SK-N-SH treated with all-trans-retinoic acid at 6 μM for 48 hours (cell line): ENCODE results near the gene OLFM1.
A peak's percentile ranks its signal among the peaks of the same experiment; 100 is the strongest.

Experiments used
- ATAC-seq: fragments of 200-7000 bp; cut with Tn5 transposase; 3 replicates; pipeline ENCODE4 v1.9.1; 2020; ENCODE audit warnings: mild to moderate bottlenecking, moderate library complexity
- BACH2 ChIP-seq: fragments of 250-450 bp; sonication (Bioruptor Pico); IDR thresholded peaks from 2 replicates; pipeline ENCODE4 v1.9.0; 2021; ENCODE audit warnings: mild to moderate bottlenecking, borderline replicate concordance
- ESRRG ChIP-seq: fragments of 250-450 bp; sonication (Bioruptor Pico); IDR thresholded peaks from 2 replicates; pipeline ENCODE4 v1.6.1; 2021; ENCODE audit warnings: mild to moderate bottlenecking
- ISL1 ChIP-seq: fragments of 250-450 bp; sonication (Bioruptor Pico); IDR thresholded peaks from 2 replicates; pipeline ENCODE4 v2.1.2; 2022; ENCODE audit warnings: mild to moderate bottlenecking, moderate library complexity
- PATZ1 ChIP-seq: fragments of 250-450 bp; sonication (Bioruptor Pico); IDR thresholded peaks from 2 replicates; pipeline ENCODE4 v1.8.0; 2020; ENCODE audit warnings: mild to moderate bottlenecking, moderate library complexity, borderline replicate concordance
- POU6F1 ChIP-seq: fragments of 250-450 bp; sonication (Bioruptor Pico); IDR thresholded peaks from 2 replicates; pipeline ENCODE4 v1.8.0; 2021; ENCODE audit warnings: low read depth, mild to moderate bottlenecking, moderate library complexity, borderline replicate concordance
- PPARA ChIP-seq: fragments of 250-450 bp; sonication (Bioruptor Pico); IDR thresholded peaks from 2 replicates; pipeline ENCODE4 v1.5.0; 2020; ENCODE audit warnings: mild to moderate bottlenecking, borderline replicate concordance
- SNAI2 ChIP-seq: fragments of 250-450 bp; sonication (Bioruptor Pico); IDR thresholded peaks from 2 replicates; pipeline ENCODE4 v1.5.0; 2020; ENCODE audit warnings: mild to moderate bottlenecking, moderate library complexity
- TCF4 ChIP-seq: fragments of 250-450 bp; sonication (Bioruptor Pico); IDR thresholded peaks from 2 replicates; pipeline ENCODE4 v1.8.0; 2021; ENCODE audit warnings: mild to moderate bottlenecking, moderate library complexity, borderline replicate concordance
- TOX ChIP-seq: fragments of 250-450 bp; sonication (Bioruptor Pico); IDR thresholded peaks from 2 replicates; pipeline ENCODE4 v1.8.0; 2021; ENCODE audit warnings: mild to moderate bottlenecking, moderate library complexity, borderline replicate concordance
- ZFP3 ChIP-seq: fragments of 250-450 bp; sonication (Bioruptor Pico); IDR thresholded peaks from 2 replicates; pipeline ENCODE4 v1.5.0; 2020; ENCODE audit warnings: mild to moderate bottlenecking, moderate library complexity
- ZNF565 ChIP-seq: fragments of 450-650 bp; formaldehyde crosslinking; conservative IDR thresholded peaks from 2 replicates; pipeline ENCODE4 v1.5.0; 2020; ENCODE audit warnings: low read depth, mild to moderate bottlenecking, moderate library complexity
- ZNF70 ChIP-seq: fragments of 450-650 bp; formaldehyde crosslinking; IDR thresholded peaks from 2 replicates; pipeline ENCODE4 v1.5.0; 2020; ENCODE audit warnings: mild to moderate bottlenecking, moderate library complexity
- TF ChIP-seq, protein P1 (sequence below): fragments of 250-450 bp; sonication (Bioruptor Pico); IDR thresholded peaks from 2 replicates; pipeline ENCODE4 v1.5.0; 2020; ENCODE audit warnings: mild to moderate bottlenecking, moderate library complexity
- TF ChIP-seq, protein P2 (sequence below): fragments of 250-450 bp; sonication (Bioruptor Pico); IDR thresholded peaks from 2 replicates; pipeline ENCODE4 v1.5.1; 2021; ENCODE audit warnings: mild to moderate bottlenecking, moderate library complexity

OLFM1 gene

DNA sequence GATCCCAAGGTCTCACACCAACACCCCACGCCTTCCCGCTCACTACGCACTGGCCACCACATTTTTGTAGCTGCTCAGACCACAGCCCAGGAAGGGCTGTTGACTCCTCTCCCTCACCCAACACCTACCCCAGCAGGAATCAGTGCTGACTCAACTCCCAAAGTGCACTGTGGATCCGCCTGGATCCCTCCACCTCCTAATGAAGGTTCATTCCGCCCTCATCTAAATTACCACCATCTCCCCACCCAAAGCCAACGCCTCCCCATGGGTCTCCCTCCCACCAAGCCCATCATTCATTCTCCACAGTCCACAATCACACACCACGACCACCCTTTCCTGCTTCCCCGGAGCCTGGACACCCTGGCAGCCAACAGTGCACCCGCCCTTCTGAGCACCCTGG, 57.8 kb downstream of the OLFM1 start (continued):
- TF ChIP-seq, protein P1, sequence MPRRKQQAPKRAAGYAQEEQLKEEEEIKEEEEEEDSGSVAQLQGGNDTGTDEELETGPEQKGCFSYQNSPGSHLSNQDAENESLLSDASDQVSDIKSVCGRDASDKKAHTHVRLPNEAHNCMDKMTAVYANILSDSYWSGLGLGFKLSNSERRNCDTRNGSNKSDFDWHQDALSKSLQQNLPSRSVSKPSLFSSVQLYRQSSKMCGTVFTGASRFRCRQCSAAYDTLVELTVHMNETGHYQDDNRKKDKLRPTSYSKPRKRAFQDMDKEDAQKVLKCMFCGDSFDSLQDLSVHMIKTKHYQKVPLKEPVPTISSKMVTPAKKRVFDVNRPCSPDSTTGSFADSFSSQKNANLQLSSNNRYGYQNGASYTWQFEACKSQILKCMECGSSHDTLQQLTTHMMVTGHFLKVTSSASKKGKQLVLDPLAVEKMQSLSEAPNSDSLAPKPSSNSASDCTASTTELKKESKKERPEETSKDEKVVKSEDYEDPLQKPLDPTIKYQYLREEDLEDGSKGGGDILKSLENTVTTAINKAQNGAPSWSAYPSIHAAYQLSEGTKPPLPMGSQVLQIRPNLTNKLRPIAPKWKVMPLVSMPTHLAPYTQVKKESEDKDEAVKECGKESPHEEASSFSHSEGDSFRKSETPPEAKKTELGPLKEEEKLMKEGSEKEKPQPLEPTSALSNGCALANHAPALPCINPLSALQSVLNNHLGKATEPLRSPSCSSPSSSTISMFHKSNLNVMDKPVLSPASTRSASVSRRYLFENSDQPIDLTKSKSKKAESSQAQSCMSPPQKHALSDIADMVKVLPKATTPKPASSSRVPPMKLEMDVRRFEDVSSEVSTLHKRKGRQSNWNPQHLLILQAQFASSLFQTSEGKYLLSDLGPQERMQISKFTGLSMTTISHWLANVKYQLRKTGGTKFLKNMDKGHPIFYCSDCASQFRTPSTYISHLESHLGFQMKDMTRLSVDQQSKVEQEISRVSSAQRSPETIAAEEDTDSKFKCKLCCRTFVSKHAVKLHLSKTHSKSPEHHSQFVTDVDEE (CRISPR knock-in tag) = no peak
- TF ChIP-seq ISL1 (CRISPR knock-in tag) (no peak), PPARA (no peak), BACH2 (CRISPR knock-in tag) (no peak), ZNF565 (CRISPR knock-in tag) (no peak), ZNF70 (CRISPR knock-in tag) (no peak)
- TF ChIP-seq, protein P2, sequence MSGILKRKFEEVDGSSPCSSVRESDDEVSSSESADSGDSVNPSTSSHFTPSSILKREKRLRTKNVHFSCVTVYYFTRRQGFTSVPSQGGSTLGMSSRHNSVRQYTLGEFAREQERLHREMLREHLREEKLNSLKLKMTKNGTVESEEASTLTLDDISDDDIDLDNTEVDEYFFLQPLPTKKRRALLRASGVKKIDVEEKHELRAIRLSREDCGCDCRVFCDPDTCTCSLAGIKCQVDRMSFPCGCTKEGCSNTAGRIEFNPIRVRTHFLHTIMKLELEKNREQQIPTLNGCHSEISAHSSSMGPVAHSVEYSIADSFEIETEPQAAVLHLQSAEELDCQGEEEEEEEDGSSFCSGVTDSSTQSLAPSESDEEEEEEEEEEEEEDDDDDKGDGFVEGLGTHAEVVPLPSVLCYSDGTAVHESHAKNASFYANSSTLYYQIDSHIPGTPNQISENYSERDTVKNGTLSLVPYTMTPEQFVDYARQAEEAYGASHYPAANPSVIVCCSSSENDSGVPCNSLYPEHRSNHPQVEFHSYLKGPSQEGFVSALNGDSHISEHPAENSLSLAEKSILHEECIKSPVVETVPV (CRISPR knock-in tag) = no peak

DNA sequence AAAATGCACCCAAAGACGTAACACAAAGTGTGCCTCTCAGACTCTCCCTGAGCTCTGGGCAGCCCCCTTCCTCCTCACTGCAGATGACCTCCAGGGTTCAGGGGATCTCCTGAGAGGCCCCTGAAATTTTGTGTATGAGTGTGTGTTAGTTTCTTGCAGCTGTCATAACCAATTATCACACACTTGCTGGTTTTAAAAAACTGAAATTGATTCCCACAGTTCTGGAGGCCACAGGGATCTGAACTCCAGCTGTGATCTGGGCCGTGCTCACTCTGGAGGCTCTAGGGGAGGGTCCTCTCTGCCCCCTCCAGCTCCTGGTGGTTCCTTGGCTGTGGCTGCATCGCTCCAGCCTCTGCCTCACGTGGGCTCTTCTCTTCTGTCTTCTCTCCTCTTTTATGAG, 58.8 kb downstream of the OLFM1 start:
- no peak for ATAC-seq
- TF ChIP-seq TOX (no peak), ESRRG (no peak), ZFP3 (no peak), SNAI2 (no peak), POU6F1 (CRISPR knock-in tag) (no peak), ISL1 (CRISPR knock-in tag) (no peak)
- TF ChIP-seq, protein P2 (CRISPR knock-in tag) = no peak
- TF ChIP-seq, protein P1 (CRISPR knock-in tag) = no peak
- TF ChIP-seq, all 23 proteins: peak for 0

DNA sequence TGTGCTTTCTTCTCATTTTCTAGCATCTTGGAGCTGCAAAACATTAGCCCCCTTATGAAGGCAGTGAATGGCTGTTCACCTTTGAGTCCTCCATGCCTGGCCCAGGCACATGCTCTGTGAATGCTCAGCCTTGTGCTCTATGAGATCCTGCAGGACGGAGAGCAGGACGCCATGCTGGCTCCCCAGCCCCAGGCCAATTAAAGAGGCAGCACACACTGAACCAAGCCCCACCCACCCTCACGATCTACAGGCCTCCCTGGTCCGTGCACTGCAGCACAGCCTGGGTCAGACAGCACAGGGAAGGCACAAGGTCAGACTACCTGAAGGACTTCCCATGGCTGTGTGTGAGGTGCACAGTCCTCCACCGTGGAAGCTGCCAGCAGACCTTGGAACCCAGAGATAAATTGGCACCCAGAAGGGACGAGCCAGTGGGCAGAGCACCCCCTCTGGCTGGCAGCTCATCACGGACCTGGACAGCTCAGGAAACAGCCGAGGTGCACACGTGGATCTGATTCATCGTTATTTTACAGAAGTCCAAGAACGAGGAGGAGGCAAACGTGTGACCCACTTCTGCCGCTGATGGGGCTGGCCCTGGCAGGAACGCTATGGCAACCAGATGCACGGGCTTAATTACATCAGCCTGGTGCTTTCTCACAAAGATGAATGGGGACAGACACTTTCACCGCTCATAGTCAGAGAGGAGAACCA, 59.5 kb downstream of the OLFM1 start:
- ATAC-seq = no peak; the same call in 2 of the 3 replicates
- TF ChIP-seq SNAI2 (no peak), TCF4 (peak; percentile 15; the same call in 1 of the 2 replicates)

- TF ChIP-seq TCF4 (0 out of 2 replicates have a peak, but pooled peaks have one; percentile 5), PATZ1 (no peak)
- no peak; the same call in 2 of the 3 replicates for ATAC-seq
Measured at GRCh38 chr9:135147474-135147805, 60.0 kb downstream of the OLFM1 start.
